Left ventricle myocardium inferior (tissue), 1 donor: ENCODE data around the gene ELN. TPM values are rescaled to one million over a fixed set of nuclear protein-coding genes. Genes with fewer than 3 reads are reported as not detected.

Source experiments
- DNase-seq: peaks from one replicate; pipeline ENCODE4 v3.0.0-alpha.2; 2020
- H3K27ac ChIP-seq: fragments of 200-600 bp; replicated peaks from 2 replicates; pipeline ENCODE4 v1.8.0; 2021
- H3K27me3 ChIP-seq: fragments of 200-600 bp; 2 replicates; pipeline ENCODE4 v1.8.0; 2021; ENCODE audit warnings: low read depth
- H3K36me3 ChIP-seq: fragments of 200-600 bp; 2 replicates; pipeline ENCODE4 v1.8.0; 2021
- H3K4me1 ChIP-seq: fragments of 200-600 bp; 2 replicates; pipeline ENCODE4 v1.8.0; 2021
- H3K4me3 ChIP-seq: fragments of 200-600 bp; 2 replicates; pipeline ENCODE4 v1.8.0; 2021; ENCODE audit warnings: mild to moderate bottlenecking, moderate library complexity
- H3K9me3 ChIP-seq: fragments of 200-600 bp; replicated peaks from 2 replicates; pipeline ENCODE4 v1.8.0; 2021
- intact Hi-C: fragments of 100-400 bp; cut with micrococcal nuclease; formaldehyde crosslinking; loops from one replicate; pipeline ENCODE4 v1.11.0; 2022
- total RNA-seq: library from RNA; stranded (reverse); fragmentation: NEBNext Ultra II Directional; extraction: Animal tissue kit (Norgen Biotek cat#: 25700); gene quantifications from one replicate; pipeline ENCODE4 v1.2.1, GENCODE V29; 2021
- TF ChIP-seq, protein P1 (sequence below): fragments of 200-600 bp; IDR thresholded peaks from 2 replicates; pipeline ENCODE4 v1.8.0; 2021; ENCODE audit warnings: antibody characterized with exemption, mild to moderate bottlenecking, borderline replicate concordance
- donor health status: DM: no; HTN: yes; CAD: no; lungs with severe emphysema.

ELN gene
- total RNA-seq, 1 donor from 2014 or later: 51.6 TPM

DNA sequence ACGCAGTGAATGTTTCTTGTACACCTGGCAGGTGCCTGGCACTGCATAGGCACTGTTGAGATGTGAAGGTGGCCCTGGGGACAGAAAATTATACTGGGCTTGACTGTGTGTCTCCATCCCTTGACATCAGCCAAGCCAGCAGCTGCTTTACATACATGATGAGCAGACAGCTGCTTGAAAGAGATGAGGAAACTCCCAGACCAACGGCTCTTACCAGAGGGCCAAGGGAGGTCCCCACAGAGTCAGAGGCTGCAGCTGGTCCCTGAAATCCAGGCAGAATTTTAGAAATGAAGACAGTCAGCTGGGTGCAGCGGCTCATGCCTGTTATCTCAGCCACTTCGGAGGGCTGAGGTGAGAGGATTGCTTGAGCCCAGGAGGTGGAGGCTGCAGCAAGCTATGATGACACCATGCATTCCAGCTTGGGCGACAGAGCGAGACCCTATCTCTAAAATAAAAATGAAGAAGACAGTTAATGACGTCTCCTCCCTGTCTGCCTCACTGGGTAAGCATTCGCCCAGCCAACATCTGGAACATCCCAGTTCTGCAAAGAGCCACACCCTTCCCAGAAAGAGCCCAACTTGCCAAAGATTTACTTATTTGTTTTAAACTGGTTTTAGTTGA lies 73.2 kb downstream of the ELN start:
- TF ChIP-seq, protein P1, sequence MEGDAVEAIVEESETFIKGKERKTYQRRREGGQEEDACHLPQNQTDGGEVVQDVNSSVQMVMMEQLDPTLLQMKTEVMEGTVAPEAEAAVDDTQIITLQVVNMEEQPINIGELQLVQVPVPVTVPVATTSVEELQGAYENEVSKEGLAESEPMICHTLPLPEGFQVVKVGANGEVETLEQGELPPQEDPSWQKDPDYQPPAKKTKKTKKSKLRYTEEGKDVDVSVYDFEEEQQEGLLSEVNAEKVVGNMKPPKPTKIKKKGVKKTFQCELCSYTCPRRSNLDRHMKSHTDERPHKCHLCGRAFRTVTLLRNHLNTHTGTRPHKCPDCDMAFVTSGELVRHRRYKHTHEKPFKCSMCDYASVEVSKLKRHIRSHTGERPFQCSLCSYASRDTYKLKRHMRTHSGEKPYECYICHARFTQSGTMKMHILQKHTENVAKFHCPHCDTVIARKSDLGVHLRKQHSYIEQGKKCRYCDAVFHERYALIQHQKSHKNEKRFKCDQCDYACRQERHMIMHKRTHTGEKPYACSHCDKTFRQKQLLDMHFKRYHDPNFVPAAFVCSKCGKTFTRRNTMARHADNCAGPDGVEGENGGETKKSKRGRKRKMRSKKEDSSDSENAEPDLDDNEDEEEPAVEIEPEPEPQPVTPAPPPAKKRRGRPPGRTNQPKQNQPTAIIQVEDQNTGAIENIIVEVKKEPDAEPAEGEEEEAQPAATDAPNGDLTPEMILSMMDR: no peak
- intact Hi-C loops: no loop called here
- Histone ChIP-seq H3K27ac (peak overlapping the region; percentile 40), H3K4me3 (no peak overlapping the region), H3K36me3 (peaks cover 78% of the 10 kb centered on the region), H3K4me1 (no peaks in the 10 kb centered on the region), H3K27me3 (no peaks in the 10 kb centered on the region), H3K9me3 (no peaks in the 10 kb centered on the region)
- DNase-seq: peak; percentile 47

DNA sequence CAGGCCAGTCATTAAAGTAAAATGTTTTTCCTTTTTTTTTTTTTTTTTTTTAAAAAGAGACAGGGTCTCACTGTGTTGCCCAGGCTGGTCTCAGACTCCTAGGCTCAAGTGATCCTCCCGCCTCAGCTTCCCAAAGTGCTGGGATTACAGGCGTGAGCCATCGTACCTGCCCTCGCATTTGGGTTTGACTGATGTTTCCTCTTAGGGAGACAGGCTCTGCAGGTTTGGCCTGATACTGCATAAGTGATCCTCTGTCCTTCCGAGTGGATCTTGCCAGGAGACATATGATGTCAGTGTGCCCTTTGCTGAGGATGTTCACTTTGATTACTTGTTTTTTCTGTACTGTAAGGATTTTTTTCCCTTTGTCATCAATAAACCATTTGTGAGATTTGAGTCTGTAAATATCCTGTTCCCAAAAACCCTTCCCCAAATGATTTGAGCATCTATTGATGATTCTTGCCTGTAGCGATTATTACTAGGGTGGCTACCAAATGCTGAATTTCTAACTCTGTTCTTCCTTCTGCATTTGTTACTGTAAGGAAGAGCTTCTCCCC lies 75.3 kb downstream of the ELN start:
- DNase-seq: no peak
- intact Hi-C loops: no loop called here
- TF ChIP-seq, protein P1: no peak

DNA sequence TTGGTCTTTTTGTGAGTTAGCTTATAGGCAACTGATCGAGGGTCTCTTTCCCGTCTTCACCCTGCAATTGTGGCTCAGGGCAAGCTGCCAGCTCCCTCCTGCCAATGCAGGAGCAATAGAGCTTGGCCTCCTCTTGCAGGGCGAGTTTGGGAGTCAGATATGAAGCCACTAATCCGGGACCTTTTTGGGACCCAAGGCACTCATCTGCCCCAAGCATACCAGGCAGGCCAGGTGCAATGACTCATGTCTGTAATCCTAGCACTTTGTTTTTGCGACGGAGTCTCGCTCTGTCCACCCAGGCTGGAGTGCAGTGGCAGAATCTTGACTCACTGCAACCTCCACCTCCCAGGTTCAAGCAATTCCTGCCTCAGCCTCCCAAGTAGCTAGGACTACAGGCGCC lies 76.7 kb downstream of the ELN start:
- no peak for DNase-seq
- Histone ChIP-seq H3K4me1 (no peaks in the 10 kb centered on the region), H3K36me3 (peaks cover 85% of the 10 kb centered on the region), H3K9me3 (no peaks in the 10 kb centered on the region), H3K27ac (no peak overlapping the region), H3K4me3 (no peak overlapping the region), H3K27me3 (no peaks in the 10 kb centered on the region)
- TF ChIP-seq, protein P1: no peak
- intact Hi-C loops: no loop called here

More for the DNA sequence above, 75.3 kb downstream of the ELN start:
- Histone ChIP-seq H3K4me1 (no peaks in the 10 kb centered on the region), H3K27ac (no peak overlapping the region), H3K9me3 (no peaks in the 10 kb centered on the region), H3K27me3 (no peaks in the 10 kb centered on the region), H3K4me3 (no peak overlapping the region), H3K36me3 (peaks cover 80% of the 10 kb centered on the region)

DNA sequence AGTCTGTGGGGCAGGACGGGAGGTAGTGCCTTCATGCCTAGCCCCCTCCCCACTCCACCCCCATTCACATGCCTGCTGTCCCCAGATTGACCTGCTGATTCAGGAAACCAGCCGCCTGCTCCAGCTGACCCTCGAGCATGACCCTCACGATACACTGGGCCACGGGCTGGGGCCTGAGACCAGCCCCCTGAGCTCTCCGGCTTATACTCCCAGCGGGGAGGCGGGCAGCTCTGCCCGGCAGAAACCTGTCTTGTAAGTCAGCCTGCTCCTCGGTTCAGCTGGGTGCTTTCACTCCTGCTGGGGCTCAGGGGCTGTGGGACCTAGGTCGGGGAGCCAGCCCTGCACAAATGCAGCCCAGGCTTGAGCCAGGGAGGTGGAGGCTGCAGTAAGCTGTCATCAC lies 78.0 kb downstream of the ELN start:
- Histone ChIP-seq H3K27ac (no peak overlapping the region), H3K36me3 (peaks cover 88% of the 10 kb centered on the region), H3K4me1 (no peaks in the 10 kb centered on the region), H3K27me3 (no peaks in the 10 kb centered on the region), H3K9me3 (no peaks in the 10 kb centered on the region), H3K4me3 (no peak overlapping the region)
- TF ChIP-seq, protein P1: no peak
- DNase-seq: no peak
- intact Hi-C loops: no loop called here

DNA sequence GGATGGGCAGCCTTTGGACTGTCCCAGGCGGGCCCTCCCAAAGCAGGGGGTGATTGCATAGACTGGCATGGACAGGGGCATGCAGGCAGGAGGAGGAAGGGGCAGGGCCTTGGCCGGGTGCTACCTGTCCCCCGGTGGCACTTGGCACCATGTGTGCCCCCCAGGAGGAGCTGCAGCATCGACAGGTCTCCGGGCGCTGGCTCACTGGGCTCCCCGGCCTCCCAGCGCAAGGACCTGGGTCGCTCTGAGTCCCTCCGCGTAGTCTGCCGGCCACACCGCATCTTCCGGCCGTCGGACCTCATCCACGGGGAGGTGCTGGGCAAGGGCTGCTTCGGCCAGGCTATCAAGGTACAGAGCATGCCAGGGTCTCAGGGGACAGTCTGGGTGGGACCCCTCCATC lies 78.9 kb downstream of the ELN start:
- Histone ChIP-seq H3K27me3 (no peaks in the 10 kb centered on the region), H3K27ac (no peak overlapping the region), H3K4me1 (no peaks in the 10 kb centered on the region), H3K4me3 (no peak overlapping the region), H3K9me3 (no peaks in the 10 kb centered on the region), H3K36me3 (peaks cover 89% of the 10 kb centered on the region)
- intact Hi-C loops: no loop called here
- no peak for DNase-seq
- TF ChIP-seq, protein P1: no peak
